CD4-positive, alpha-beta T cell (primary cell): Measurements from ENCODE around the gene GALNT3. TPM values are rescaled to one million over a fixed set of nuclear protein-coding genes. Genes with fewer than 3 reads are reported as not detected.

Source experiments
- ATAC-seq: fragments of 200-7000 bp; cut with Tn5 transposase; one replicate; pipeline ENCODE4 v1.10.0; 2022; ENCODE audit warnings: mild to moderate bottlenecking; ENCODE audit not compliant: poor library complexity
- CTCF ChIA-PET: fragments of 350-600 bp; sonication (Branson Sonifier 250); formaldehyde crosslinking; loops from one replicate; lab custom pipeline; 2021; ENCODE audit warnings: antibody characterized with exemption, inconsistent platforms; lab: Charles Lee
- POLR2A ChIA-PET: fragments of 350-600 bp; sonication (Branson Sonifier 250); formaldehyde crosslinking; loops from one replicate; lab custom pipeline; 2021; ENCODE audit warnings: antibody characterized with exemption, inconsistent platforms; lab: Charles Lee
- DNase-seq, 14 experiments: peaks; one replicate each; pipeline ENCODE4 v3.0.0-alpha.2; 2013 to 2020; ENCODE audit warnings: mixed read lengths in 2 of 14
- H3K27ac ChIP-seq, 2 donors: one replicate each; pipeline versions ENCODE4 v1.5.1 to v1.7.0; 2013; ENCODE audit warnings: low read length in 2 of 2, low read depth in 1 of 2, mild to moderate bottlenecking in 1 of 2
- H3K27me3 ChIP-seq, 2 experiments: 1 replicate in 1 of 2; 2 replicates in 1 of 2; pipeline versions ENCODE4 v1.6.1 to v1.7.0; 2013; ENCODE audit warnings: low read length in 2 of 2, control low read depth in 1 of 2, mild to moderate bottlenecking in 1 of 2, moderate library complexity in 1 of 2; ENCODE audit not compliant: insufficient read depth in 2 of 2, control insufficient read depth in 1 of 2
- H3K36me3 ChIP-seq: one replicate; pipeline ENCODE4 v1.6.1; 2013; ENCODE audit warnings: low read length, control low read depth; ENCODE audit not compliant: insufficient read depth
- H3K4me1 ChIP-seq: one replicate; pipeline ENCODE4 v1.6.1; 2013; ENCODE audit warnings: low read length, control low read depth; ENCODE audit not compliant: insufficient read depth
- H3K4me3 ChIP-seq: one replicate; pipeline ENCODE4 v1.5.1; 2013; ENCODE audit warnings: mild to moderate bottlenecking, low read length, moderate library complexity
- H3K9me3 ChIP-seq, 2 experiments: 1 replicate in 1 of 2; 2 replicates in 1 of 2; pipeline versions ENCODE4 v1.6.1 to v1.7.0; 2013; ENCODE audit warnings: low read length in 2 of 2, mild to moderate bottlenecking in 2 of 2, control low read depth in 1 of 2, moderate library complexity in 1 of 2; ENCODE audit not compliant: control insufficient read depth in 1 of 2, insufficient read depth in 1 of 2
- H3K27ac Mint-ChIP-seq: one replicate; pipeline ENCODE4 v1.8.0; 2020; ENCODE audit warnings: mixed read lengths
- H3K27me3 Mint-ChIP-seq: one replicate; pipeline ENCODE4 v1.8.0; 2021; ENCODE audit warnings: mixed read lengths
- H3K36me3 Mint-ChIP-seq: one replicate; pipeline ENCODE4 v1.8.0; 2021; ENCODE audit warnings: low read depth, mixed read lengths
- H3K4me1 Mint-ChIP-seq: one replicate; pipeline ENCODE4 v1.8.0; 2021; ENCODE audit warnings: low read depth, mixed read lengths
- H3K4me3 Mint-ChIP-seq: one replicate; pipeline ENCODE4 v1.8.0; 2020; ENCODE audit warnings: mild to moderate bottlenecking, mixed read lengths
- H3K9me3 Mint-ChIP-seq: one replicate; pipeline ENCODE4 v1.8.0; 2020; ENCODE audit warnings: mixed read lengths
- CTCF ChIP-seq: fragments of 200-600 bp; IDR thresholded peaks from one replicate; pipeline ENCODE4 v1.8.0; 2022; ENCODE audit warnings: antibody characterized with exemption, mild to moderate bottlenecking
- intact Hi-C, 2 experiments: fragments of 100-400 bp; cut with DNase I in 1 of 2; cut with micrococcal nuclease in 1 of 2; formaldehyde crosslinking; loops; one replicate each; pipeline versions ENCODE4 v1.15.1 to v1.9.0; 2023 to 2025; cut with DNase I, micrococcal nuclease
- total RNA-seq, 174 experiments: library from RNA in 2 of 174; stranded (reverse) in 2 of 174; gene quantifications; one replicate each; pipeline ENCODE4 v1.2.3 and lab custom pipeline; 2021 to 2026

Gene GALNT3
- total RNA-seq, 2 experiments from 2014 or later = 2.9 to 3.3 TPM

- no peak for TF ChIP-seq CTCF
- Histone ChIP-seq H3K9me3 (no peaks in the 10 kb centered on the region), H3K4me1 (no peaks in the 10 kb centered on the region), H3K27ac (no peak overlapping the region), H3K36me3 (no peaks in the 10 kb centered on the region), H3K4me3 (no peak overlapping the region), H3K27me3 (no peaks in the 10 kb centered on the region)
- H3K27ac Mint-ChIP-seq = no peak overlapping the region
- ChIA-PET CTCF (no interaction called here), POLR2A (no interaction called here)
- intact Hi-C loops = no loop called here
- H3K27me3 Mint-ChIP-seq = peaks cover 23% of the 10 kb centered on the region
- H3K4me3 Mint-ChIP-seq = no peak overlapping the region
- no peak for DNase-seq
- no peak for ATAC-seq
- H3K9me3 Mint-ChIP-seq = no peaks in the 10 kb centered on the region
- H3K4me1 Mint-ChIP-seq = no peaks in the 10 kb centered on the region
- H3K36me3 Mint-ChIP-seq = no peaks in the 10 kb centered on the region
These were observed 6.7 kb downstream of the GALNT3 start for GRCh38 chr2:165787334-165787733.

GRCh38 chr2:165779706-165780105 lies 14.3 kb downstream of the GALNT3 start:
- POLR2A ChIA-PET = no interaction called here
- Histone ChIP-seq H3K4me1 (no peaks in the 10 kb centered on the region), H3K4me3 (no peak overlapping the region), H3K9me3 (peaks cover 3 to 10% of the 10 kb centered on the region in 2 experiments), H3K36me3 (no peaks in the 10 kb centered on the region), H3K27me3 (no peaks in the 10 kb centered on the region), H3K27ac (no peak overlapping the region)
- ATAC-seq (no peak), DNase-seq (no peak)
- intact Hi-C loops = no loop called here
- no peak for TF ChIP-seq CTCF
- Mint-ChIP-seq H3K4me3 (no peak overlapping the region), H3K36me3 (peaks cover 4% of the 10 kb centered on the region), H3K9me3 (peaks cover 2% of the 10 kb centered on the region), H3K4me1 (no peaks in the 10 kb centered on the region), H3K27me3 (no peaks in the 10 kb centered on the region), H3K27ac (no peak overlapping the region)
- CTCF ChIA-PET = no interaction called here

- H3K27me3 ChIP-seq = no peaks in the 10 kb centered on the region
- Mint-ChIP-seq H3K4me1 (no peaks in the 10 kb centered on the region), H3K4me3 (no peak overlapping the region), H3K27ac (no peak overlapping the region), H3K36me3 (peaks cover 4% of the 10 kb centered on the region), H3K9me3 (peaks cover 2% of the 10 kb centered on the region), H3K27me3 (no peaks in the 10 kb centered on the region)
- H3K27ac ChIP-seq = no peak overlapping the region
- ChIA-PET CTCF (no interaction called here), POLR2A (no interaction called here)
- H3K4me3 ChIP-seq = no peak overlapping the region
- no peaks in the 10 kb centered on the region for H3K4me1 ChIP-seq
- H3K36me3 ChIP-seq = no peaks in the 10 kb centered on the region
- intact Hi-C loops = no loop called here
- H3K9me3 ChIP-seq = peaks cover 3 to 10% of the 10 kb centered on the region in 2 experiments
- no peak for TF ChIP-seq CTCF
- DNase-seq (no peak), ATAC-seq (no peak)
These were observed 15.2 kb downstream of the GALNT3 start for GRCh38 chr2:165778653-165779451.
